H1 (cell line): Measurements from ENCODE around the gene MGAT5. TPM values are rescaled to one million over a fixed set of nuclear protein-coding genes. Genes with fewer than 3 reads are reported as not detected.

ENCODE experiments used
- CBX8 ChIP-seq: fragments of 300-800, 300-1000 bp; sonication (generic); IDR thresholded peaks from 2 replicates; pipeline ENCODE4 v1.7.1; 2016; ENCODE audit warnings: low read depth, low read length, borderline replicate concordance
- SIN3A ChIP-seq, 2 experiments: IDR thresholded peaks in 1 of 2; conservative IDR thresholded peaks in 1 of 2; 2 replicates each; pipeline ENCODE4 v1.6.1; 2011 to 2012; ENCODE audit warnings: low read length in 2 of 2, improper control_type of control experiment in 1 of 2, low read depth in 1 of 2, mild to moderate bottlenecking in 1 of 2
- polyA plus RNA-seq, 7 experiments: library from polyadenylated mRNA; depleted of rRNA in 3 of 7; stranded (reverse) in 5 of 7; unstranded in 2 of 7; fragments of >200 nt in 5 of 7; fragments of 200-250 nt in 2 of 7; gene quantifications; 1 replicate in 5 of 7; 2 replicates in 1 of 7; 4 replicates in 1 of 7; pipeline versions ENCODE4 v1.2.1 to v1.2.3, GENCODE V29; 2011 to 2013; ENCODE audit warnings: missing spikeins in 2 of 7, mixed read lengths in 2 of 7
- total RNA-seq: library from RNA; stranded (reverse); fragmentation: NEBNext Ultra II Directional; extraction: Animal tissue kit (Norgen Biotek cat#: 25700); gene quantifications from 2 replicates; pipeline ENCODE4 v1.2.1, GENCODE V29; 2021

MGAT5 gene
- total and polyA plus RNA-seq, 2 of the 8 experiments (the other 6 are each of a cell fraction or from before 2014, with no cell fraction given) = 11.2 to 49.2 TPM

GRCh38 chr2:134206573-134206972 lies 47.3 kb upstream of the MGAT5 start (continued):
- TF ChIP-seq SIN3A (conservative IDR thresholded peaks at IDR 0.05 in 1 of 2, IDR thresholded peaks at IDR 0.05 in 1 of 2; ENCODE audit: low read depth in 1 of 2, low read length in 2 of 2) (no peak), CBX8 (no peak)
